GM12872 (cell line): Measurements from ENCODE around the gene TNP2.

Source experiments
- CTCF ChIP-seq: IDR thresholded peaks from 3 replicates; pipeline ENCODE4 v1.5.1; 2011; ENCODE audit warnings: low read depth, mild to moderate bottlenecking, low read length, moderate library complexity; ENCODE audit not compliant: insufficient read depth

Gene TNP2

GRCh38 chr16:11312718-11313492 is 43.8 kb upstream of the TNP2 start:
- TF ChIP-seq CTCF = no peak

GRCh38 chr16:11310997-11311561 is 42.0 kb upstream of the TNP2 start:
- no peak for TF ChIP-seq CTCF

GRCh38 chr16:11310634-11310977 is 41.5 kb upstream of the TNP2 start:
- TF ChIP-seq CTCF = no peak

GRCh38 chr16:11309895-11310633 is 40.9 kb upstream of the TNP2 start:
- TF ChIP-seq CTCF = no peak

- no peak for TF ChIP-seq CTCF
Observed at GRCh38 chr16:11308493-11309283, 39.6 kb upstream of the TNP2 start.

GRCh38 chr16:11307639-11308492 is 38.7 kb upstream of the TNP2 start:
- TF ChIP-seq CTCF = no peak
